Measurements from ENCODE around the gene FAR2.

The FAR2 gene

GRCh38 chr12:29211696-29212095 is 62.6 kb downstream of the FAR2 start:
- no peak for DNase-seq (ENCODE audit: low spot score)
- in situ Hi-C loops (cut with MboI; ENCODE audit: low sequenced_read_pairs, unreplicated experiment) = no loop called here
- no peak for TF ChIP-seq CTCF (IDR thresholded peaks at IDR 0.05; ENCODE audit: borderline replicate concordance, control extremely low read depth, extremely low read depth, insufficient read depth, missing control alignments)

- TF ChIP-seq CTCF (IDR thresholded peaks at IDR 0.05; ENCODE audit: borderline replicate concordance, control extremely low read depth, extremely low read depth, insufficient read depth, missing control alignments) = no peak
- no peak for DNase-seq (ENCODE audit: low spot score)
- in situ Hi-C loops (cut with MboI; ENCODE audit: low sequenced_read_pairs, unreplicated experiment) = no loop called here
Observed at GRCh38 chr12:29212682-29213403, 63.8 kb downstream of the FAR2 start.

- in situ Hi-C loops (cut with MboI; ENCODE audit: low sequenced_read_pairs, unreplicated experiment) = no loop called here
- TF ChIP-seq CTCF (IDR thresholded peaks at IDR 0.05; ENCODE audit: borderline replicate concordance, control extremely low read depth, extremely low read depth, insufficient read depth, missing control alignments) = no peak
- no peak for DNase-seq (ENCODE audit: low spot score)
Observed at GRCh38 chr12:29216266-29216665, 67.2 kb downstream of the FAR2 start.

GRCh38 chr12:29216797-29217575 is 67.9 kb downstream of the FAR2 start:
- TF ChIP-seq CTCF (IDR thresholded peaks at IDR 0.05; ENCODE audit: borderline replicate concordance, control extremely low read depth, extremely low read depth, insufficient read depth, missing control alignments) = no peak
- in situ Hi-C loops (cut with MboI; ENCODE audit: low sequenced_read_pairs, unreplicated experiment) = no loop called here
- no peak for DNase-seq (ENCODE audit: low spot score)

- TF ChIP-seq CTCF (IDR thresholded peaks at IDR 0.05; ENCODE audit: borderline replicate concordance, control extremely low read depth, extremely low read depth, insufficient read depth, missing control alignments) = no peak
- no peak for DNase-seq (ENCODE audit: low spot score)
- in situ Hi-C loops (cut with MboI; ENCODE audit: low sequenced_read_pairs, unreplicated experiment) = no loop called here
Observed at GRCh38 chr12:29220632-29221336, 71.7 kb downstream of the FAR2 start.

GRCh38 chr12:29222200-29222599 is 73.1 kb downstream of the FAR2 start:
- in situ Hi-C loops (cut with MboI; ENCODE audit: low sequenced_read_pairs, unreplicated experiment) = no loop called here
- no peak for DNase-seq (ENCODE audit: low spot score)
- TF ChIP-seq CTCF (IDR thresholded peaks at IDR 0.05; ENCODE audit: borderline replicate concordance, control extremely low read depth, extremely low read depth, insufficient read depth, missing control alignments) = no peak

All from GM13976 (cell line).